H7 (cell line): ENCODE data around the gene MEAF6. TPM values are rescaled to one million over a fixed set of nuclear protein-coding genes. Genes with fewer than 3 reads are reported as not detected.

ENCODE experiments used
- DNase-seq: peaks from one replicate; pipeline ENCODE4 v3.0.0; 2012
- H3K27me3 ChIP-seq: 2 replicates; pipeline ENCODE4 v1.6.0; 2011; ENCODE audit warnings: mild to moderate bottlenecking, low read length; ENCODE audit not compliant: control insufficient read depth, insufficient read depth
- H3K36me3 ChIP-seq: replicated peaks from 2 replicates; pipeline ENCODE4 v1.5.1; 2011; ENCODE audit warnings: low read length; ENCODE audit not compliant: control insufficient read depth, insufficient read depth
- H3K4me3 ChIP-seq: 2 replicates; pipeline ENCODE4 v1.5.1; 2011; ENCODE audit warnings: low read depth, mild to moderate bottlenecking, control low read depth, low read length, moderate library complexity; ENCODE audit not compliant: insufficient read depth
- total RNA-seq: library from RNA; depleted of rRNA; stranded (reverse); fragments of >200 nt; shearing (Covaris generic); gene quantifications from 2 replicates; pipeline ENCODE4 v1.2.3, GENCODE V29; 2014

MEAF6 gene
- total RNA-seq, 1 experiment from 2014 or later = 71.3 TPM

DNA sequence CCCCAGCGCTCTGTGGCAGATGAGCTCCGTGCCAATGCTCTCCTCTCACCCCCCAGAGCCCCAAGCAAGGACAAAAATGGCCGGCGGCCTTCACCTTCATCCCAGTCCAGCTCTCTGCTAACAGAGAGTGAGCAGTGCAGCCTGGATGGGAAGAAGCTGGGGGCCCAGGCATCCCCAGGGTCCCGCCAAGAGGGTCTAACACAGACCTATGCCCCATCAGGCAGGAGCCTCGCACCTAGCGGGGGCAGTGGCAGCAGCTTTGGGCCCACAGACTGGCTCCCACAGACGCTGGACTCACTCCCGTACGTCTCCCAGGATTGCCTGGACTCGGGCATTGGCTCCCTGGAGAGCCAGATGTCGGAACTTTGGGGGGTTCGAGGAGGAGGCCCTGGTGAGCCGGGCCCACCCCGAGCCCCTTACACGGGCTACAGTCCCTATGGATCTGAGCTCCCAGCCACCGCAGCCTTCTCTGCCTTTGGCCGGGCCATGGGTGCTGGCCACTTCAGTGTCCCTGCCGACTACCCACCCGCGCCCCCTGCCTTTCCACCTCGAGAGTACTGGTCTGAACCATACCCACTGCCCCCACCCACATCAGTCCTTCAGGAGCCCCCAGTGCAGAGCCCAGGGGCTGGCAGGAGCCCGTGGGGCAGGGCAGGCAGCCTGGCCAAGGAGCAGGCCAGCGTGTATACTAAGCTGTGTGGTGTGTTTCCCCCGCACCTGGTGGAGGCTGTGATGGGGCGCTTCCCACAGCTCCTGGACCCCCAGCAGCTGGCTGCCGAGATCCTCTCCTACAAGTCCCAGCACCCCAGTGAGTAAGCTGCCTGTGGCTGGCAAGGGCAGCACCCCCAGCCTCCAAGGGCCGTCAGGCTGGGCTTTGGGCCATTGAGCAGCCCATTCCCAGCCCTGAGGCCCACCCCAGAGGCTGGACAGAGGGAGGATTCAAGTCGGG is 31.5 kb downstream of the MEAF6 start:
- Histone ChIP-seq H3K4me3 (no peak overlapping the region), H3K27me3 (no peaks in the 10 kb centered on the region), H3K36me3 (peaks cover 26% of the 10 kb centered on the region)
- peak; percentile 47 for DNase-seq

- Histone ChIP-seq H3K27me3 (no peaks in the 10 kb centered on the region), H3K4me3 (no peak overlapping the region), H3K36me3 (peaks cover 29% of the 10 kb centered on the region)
- DNase-seq = peak; percentile 34
Measured at GRCh38 chr1:37482004-37482785, 32.4 kb downstream of the MEAF6 start.

- peak; percentile 25 for DNase-seq
- no peak overlapping the region for H3K4me3 ChIP-seq
- no peaks in the 10 kb centered on the region for H3K27me3 ChIP-seq
- peaks cover 29% of the 10 kb centered on the region for H3K36me3 ChIP-seq
Measured at GRCh38 chr1:37481289-37482003, 33.1 kb downstream of the MEAF6 start.

DNA sequence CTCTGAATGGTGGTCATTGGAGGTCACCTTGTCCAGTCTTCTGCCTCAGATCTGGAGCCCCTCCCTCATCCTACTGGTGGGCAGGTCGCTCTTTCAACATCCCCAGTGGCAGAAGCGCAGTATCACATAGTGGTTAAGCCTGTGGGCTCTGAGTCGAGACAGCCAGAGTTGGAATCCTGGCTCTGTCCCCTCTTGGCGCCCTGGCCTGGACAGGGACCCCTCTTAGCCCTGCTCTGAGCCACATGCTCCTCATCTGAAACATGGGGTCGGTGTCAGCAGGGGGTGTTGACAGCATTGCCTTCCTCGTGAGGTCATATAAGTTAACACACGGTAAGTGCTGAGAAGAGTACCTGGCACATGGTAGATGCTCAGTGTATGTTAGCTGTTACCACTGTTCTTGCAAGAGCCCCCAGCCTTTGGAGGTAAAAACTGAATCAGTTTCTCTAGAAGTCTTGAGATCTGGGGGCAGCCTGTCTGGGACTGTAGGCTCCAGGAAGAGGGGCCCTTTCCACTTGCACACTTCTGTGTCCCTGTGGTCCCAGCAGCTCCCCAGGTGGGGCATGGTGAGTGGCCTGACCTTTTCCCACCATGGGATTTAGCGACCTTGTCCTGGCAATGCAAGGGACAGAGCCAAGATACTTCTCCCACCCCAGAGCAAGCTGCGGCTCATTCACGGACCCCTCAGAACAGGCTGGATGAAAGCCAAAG is 33.8 kb downstream of the MEAF6 start:
- Histone ChIP-seq H3K27me3 (no peaks in the 10 kb centered on the region), H3K4me3 (no peak overlapping the region), H3K36me3 (peaks cover 32% of the 10 kb centered on the region)
- DNase-seq = no peak

DNA sequence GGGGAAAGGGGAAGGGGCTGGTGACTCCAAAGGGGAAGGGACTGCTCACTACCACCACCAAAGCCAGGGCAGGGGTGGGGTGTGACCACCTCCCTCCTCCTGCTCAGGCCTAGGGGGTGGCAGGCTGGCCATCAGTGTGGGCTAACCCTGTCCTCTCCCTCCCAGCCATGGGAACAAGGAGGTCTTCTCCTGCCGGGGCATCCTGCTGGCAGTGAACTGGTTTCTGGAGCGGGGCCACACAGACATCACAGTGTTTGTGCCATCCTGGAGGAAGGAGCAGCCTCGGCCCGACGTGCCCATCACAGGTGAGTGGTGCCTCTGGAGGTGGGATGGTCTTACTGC is 34.5 kb downstream of the MEAF6 start:
- peaks cover 33% of the 10 kb centered on the region for H3K36me3 ChIP-seq
- no peak overlapping the region for H3K4me3 ChIP-seq
- no peak for DNase-seq
- H3K27me3 ChIP-seq = no peaks in the 10 kb centered on the region

GRCh38 chr1:37479255-37480124 is 35.1 kb downstream of the MEAF6 start:
- Histone ChIP-seq H3K36me3 (peaks cover 33% of the 10 kb centered on the region), H3K4me3 (no peak overlapping the region), H3K27me3 (no peaks in the 10 kb centered on the region)
- DNase-seq = peak; percentile 70

DNA sequence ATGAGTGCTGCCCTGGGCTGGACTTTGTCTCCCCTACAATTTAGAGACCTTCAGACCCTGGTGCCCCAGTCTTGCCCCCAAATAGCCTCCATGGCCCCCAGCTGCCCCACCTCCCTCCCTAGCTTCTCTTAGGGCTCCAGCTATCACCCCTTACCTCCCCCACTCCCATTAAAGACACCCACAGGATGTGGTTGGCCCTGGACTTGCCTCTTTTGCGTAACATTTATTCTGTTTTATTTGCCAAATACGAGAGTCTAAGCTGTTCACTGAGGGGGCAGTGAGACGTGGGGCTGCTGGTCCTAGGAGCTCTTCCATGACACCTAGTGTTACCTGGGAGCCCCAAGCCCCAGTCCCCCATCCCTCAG is 35.7 kb downstream of the MEAF6 start:
- peaks cover 3% of the 10 kb centered on the region; the same call in 1 of the 2 replicates for H3K27me3 ChIP-seq
- no peak overlapping the region for H3K4me3 ChIP-seq
- no peak for DNase-seq
- H3K36me3 ChIP-seq = peaks cover 33% of the 10 kb centered on the region

GRCh38 chr1:37478451-37478881 is 36.1 kb downstream of the MEAF6 start:
- Histone ChIP-seq H3K27me3 (peaks cover 6% of the 10 kb centered on the region), H3K4me3 (no peak overlapping the region), H3K36me3 (peaks cover 32% of the 10 kb centered on the region)
- peak; percentile 37 for DNase-seq

DNA sequence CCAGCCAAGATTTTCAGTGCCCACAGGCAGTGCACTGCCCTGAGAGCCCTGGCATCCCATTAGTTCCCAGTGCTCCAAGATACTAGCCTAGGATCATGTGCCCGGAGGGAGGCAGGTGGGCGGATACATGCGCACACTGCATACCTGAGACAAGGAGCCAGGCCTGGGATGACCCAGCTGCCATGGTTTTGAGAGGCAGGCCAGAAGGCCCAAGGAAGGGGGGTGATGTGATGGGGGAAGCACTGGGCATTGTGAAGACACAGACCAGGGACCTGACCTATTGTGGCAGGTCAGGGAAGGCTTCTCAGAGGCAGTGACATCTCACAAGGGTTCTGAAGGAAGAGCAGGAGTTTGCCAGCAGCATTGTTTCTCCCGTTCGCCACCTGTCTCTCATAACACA is 36.6 kb downstream of the MEAF6 start:
- Histone ChIP-seq H3K36me3 (peaks cover 30% of the 10 kb centered on the region), H3K27me3 (peaks cover 9% of the 10 kb centered on the region), H3K4me3 (no peak overlapping the region; the same call in 1 of the 2 replicates)
- DNase-seq = peak; percentile 67

GRCh38 chr1:37477198-37477931 is 37.2 kb downstream of the MEAF6 start:
- H3K27me3 ChIP-seq = peaks cover 10% of the 10 kb centered on the region
- peaks cover 28% of the 10 kb centered on the region for H3K36me3 ChIP-seq
- DNase-seq = peak; percentile 91
- peak overlapping the region; percentile 12; the same call in 1 of the 2 replicates for H3K4me3 ChIP-seq

DNA sequence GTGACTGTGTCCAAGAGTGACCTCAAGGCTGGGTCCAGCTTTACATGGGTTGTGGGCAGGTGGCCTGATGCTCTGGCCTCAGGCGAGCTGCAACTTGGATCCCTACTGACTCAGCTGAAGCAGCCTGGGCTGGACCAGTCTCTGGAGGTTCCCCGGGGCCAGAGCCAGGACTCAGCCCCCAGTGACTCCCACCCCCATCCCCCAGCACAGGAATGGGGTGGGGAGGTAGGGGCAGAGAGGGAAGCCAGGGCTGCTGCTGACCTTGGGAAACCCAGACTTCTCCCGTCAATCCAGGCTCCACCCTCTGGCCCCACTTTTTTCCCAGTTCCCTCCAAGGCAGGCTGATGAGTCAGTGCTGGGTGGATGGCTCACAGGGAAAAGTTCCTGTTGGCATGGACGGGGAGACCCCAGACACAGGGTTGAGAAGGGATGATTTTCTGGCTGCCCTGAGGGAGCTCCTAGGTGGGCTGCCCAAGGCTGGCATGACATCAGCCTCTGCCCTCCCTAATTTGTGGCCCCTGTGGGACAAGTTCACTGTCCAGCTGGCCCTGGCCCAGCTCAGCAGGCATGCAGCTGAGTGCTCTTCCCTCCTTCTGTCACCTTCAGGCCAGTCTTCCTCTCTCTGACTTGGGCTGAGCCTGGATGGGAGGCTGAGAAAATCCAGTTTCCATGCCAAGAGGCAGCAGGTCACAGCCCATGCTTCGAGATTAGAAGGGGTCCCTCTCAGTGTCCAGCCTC is 37.9 kb downstream of the MEAF6 start:
- Histone ChIP-seq H3K4me3 (peak overlapping the region; percentile 12; the same call in 1 of the 2 replicates), H3K36me3 (peaks cover 24% of the 10 kb centered on the region), H3K27me3 (peaks cover 10% of the 10 kb centered on the region)
- peak; percentile 57 for DNase-seq

- peaks cover 10% of the 10 kb centered on the region for H3K27me3 ChIP-seq
- DNase-seq = peak; percentile 37
- peaks cover 19% of the 10 kb centered on the region for H3K36me3 ChIP-seq
- H3K4me3 ChIP-seq = no peak overlapping the region
Measured at GRCh38 chr1:37476087-37476452, 38.5 kb downstream of the MEAF6 start.
